GM12878 (cell line): ENCODE measurements around the gene AGGF1. TPM values are rescaled to one million over a fixed set of nuclear protein-coding genes. Genes with fewer than 3 reads are reported as not detected.
"Not testable (repeated sequence)": the region's sequence is repeated elsewhere in the genome, so short reads cannot be mapped to it uniquely, and the experiment has no call there.

Experiments
- ATAC-seq: fragments of 200-7000 bp; cut with Tn5 transposase; 3 replicates; pipeline ENCODE4 v1.9.1; 2020; ENCODE audit warnings: mild to moderate bottlenecking, moderate library complexity
- BruUV-seq: library from RNA; stranded (reverse); fragments of 400-500 nt; replicated peaks from 2 replicates; lab custom pipeline; 2021; lab: Mats Ljungman, UMichigan
- CTCF ChIA-PET: fragments of 300-600 bp; sonication (Branson Sonifier 250); formaldehyde crosslinking; extraction: SDS; loops from one replicate; lab custom pipeline; 2021; ENCODE audit warnings: inconsistent platforms; lab: Yijun Ruan, JAX
- POLR2A ChIA-PET: fragments of 350-600 bp; formaldehyde crosslinking; extraction: SDS; loops from one replicate; lab custom pipeline; 2021; ENCODE audit warnings: inconsistent platforms; lab: Charles Lee
- RAD21 ChIA-PET: fragments of 300-600 bp; sonication (Branson Sonifier 250); formaldehyde crosslinking; loops from one replicate; lab custom pipeline; 2023; ENCODE audit warnings: antibody characterized with exemption; ENCODE audit not compliant: unreplicated experiment; lab: Charles Lee
- SMC1A ChIA-PET: fragments of 300-600 bp; sonication (Branson Sonifier 250); formaldehyde crosslinking; loops from one replicate; lab custom pipeline; 2023; ENCODE audit not compliant: unreplicated experiment, uncharacterized antibody; lab: Charles Lee
- DNase-seq: peaks from one replicate; pipeline ENCODE4 v3.0.0-alpha.2; 2011; ENCODE audit warnings: low read depth, low spot score
- FAIRE-seq: peaks from 3 replicates; lab custom pipeline; 2011; peaks lifted over from hg19 to GRCh38; lab: Jason Lieb, UNC
- H2AFZ ChIP-seq: 2 replicates; pipeline ENCODE4 v1.6.0; 2011; ENCODE audit warnings: low read depth, low read length, control low read depth; ENCODE audit not compliant: control insufficient read depth
- H3K27ac ChIP-seq: 2 replicates; pipeline ENCODE4 v1.5.1; 2011; ENCODE audit warnings: control low read depth; ENCODE audit not compliant: control insufficient read depth, insufficient read depth
- H3K27me3 ChIP-seq, 2 experiments: replicated peaks in 1 of 2; 2 replicates each; pipeline versions ENCODE4 v1.6.0 to v1.6.1; 2011; ENCODE audit warnings: low read length in 1 of 2; ENCODE audit not compliant: control insufficient read depth in 2 of 2, insufficient read depth in 2 of 2
- H3K36me3 ChIP-seq, 2 experiments: 2 replicates each; pipeline ENCODE4 v1.5.1; 2011; ENCODE audit warnings: low read length in 1 of 2; ENCODE audit not compliant: control insufficient read depth in 2 of 2, insufficient read depth in 2 of 2
- H3K4me1 ChIP-seq: 2 replicates; pipeline ENCODE4 v1.6.1; 2011; ENCODE audit warnings: mild to moderate bottlenecking, low read length, moderate library complexity, mixed read lengths; ENCODE audit not compliant: control insufficient read depth, insufficient read depth
- H3K4me2 ChIP-seq: 2 replicates; pipeline ENCODE4 v1.6.0; 2011; ENCODE audit warnings: control low read depth; ENCODE audit not compliant: control insufficient read depth, insufficient read depth
- H3K4me3 ChIP-seq: fragments of 200-600 bp; sonication (generic); 2 replicates; pipeline ENCODE4 v1.5.1; 2016
- H3K79me2 ChIP-seq: 2 replicates; pipeline ENCODE4 v1.6.0; 2011; ENCODE audit warnings: low read length; ENCODE audit not compliant: control insufficient read depth, insufficient read depth
- H3K9ac ChIP-seq: 2 replicates; pipeline ENCODE4 v1.8.0; 2011; ENCODE audit warnings: low read length, control low read depth, mixed read lengths; ENCODE audit not compliant: control insufficient read depth, insufficient read depth
- H3K9me3 ChIP-seq: replicated peaks from 3 replicates; pipeline ENCODE4 v1.5.1; 2011; ENCODE audit warnings: mild to moderate bottlenecking, low read length; ENCODE audit not compliant: control insufficient read depth, insufficient read depth
- H4K20me1 ChIP-seq: 2 replicates; pipeline ENCODE4 v1.6.0; 2011; ENCODE audit not compliant: control insufficient read depth, insufficient read depth
- RB1 ChIP-seq: fragments of 450-650 bp; formaldehyde crosslinking; IDR thresholded peaks from 2 replicates; pipeline ENCODE4 v1.6.1; 2017; ENCODE audit warnings: mild to moderate bottlenecking, borderline replicate concordance
- RUNX3 ChIP-seq: IDR thresholded peaks from 2 replicates; pipeline ENCODE4 v1.6.1; 2012; ENCODE audit warnings: low read length, inconsistent platforms
- STAT3 ChIP-seq: IDR thresholded peaks from 2 replicates; pipeline ENCODE4 v1.6.1; 2011; ENCODE audit warnings: low read depth, low read length, improper control_type of control experiment
- TBL1XR1 ChIP-seq: IDR thresholded peaks from 2 replicates; pipeline ENCODE4 v1.6.1; 2012; ENCODE audit warnings: low read depth, low read length, improper control_type of control experiment
- WGBS: methylation state at CpG from one replicate; pipeline ENCODE4 v1.1.6; 2016; ENCODE audit warnings: low lambda C conversion rate; ENCODE audit not compliant: insufficient replicate concordance, insufficient coverage; ENCODE audit errors: missing lambda C conversion rate; 5-methylcytosine and 5-hydroxymethylcytosine counted together
- in situ Hi-C: fragments of 300-500 bp; cut with MboI; formaldehyde crosslinking; loops from 9 replicates; pipeline ENCODE4 v1.14.3; 2018; ENCODE audit warnings: mixed read lengths
- intact Hi-C: fragments of 100-400 bp; cut with micrococcal nuclease; formaldehyde crosslinking; loops from one replicate; pipeline ENCODE4 v1.14.2; 2022; ENCODE audit not compliant: unreplicated experiment
- polyA plus RNA-seq, 11 experiments: library from polyadenylated mRNA; depleted of rRNA in 4 of 11; unstranded in 6 of 11; stranded (reverse) in 5 of 11; fragments of >200 nt; fragmentation: Nextera tagmentation in 4 of 11; fragmentation: Illumina TruSeq in 1 of 11; extraction: Ambion mirVana in 4 of 11; extraction: Trizol in 1 of 11; gene quantifications; 1 replicate in 1 of 11; 2 replicates in 10 of 11; pipeline versions ENCODE4 v1.2.1 to v1.2.3, GENCODE V29; 2011 to 2016; ENCODE audit warnings: inconsistent platforms in 2 of 11, missing spikeins in 2 of 11, low read depth in 1 of 11
- total RNA-seq, 4 experiments: library from RNA; depleted of rRNA in 3 of 4; stranded (reverse); fragments of >200 nt in 3 of 4; fragmentation: Illumina TruSeq in 1 of 4; extraction: Trizol in 1 of 4; gene quantifications; 2 replicates each; pipeline versions ENCODE4 v1.2.1 to v1.2.3, GENCODE V29; 2013 to 2021

AGGF1 gene
- total and polyA plus RNA-seq, 10 of the 15 experiments (the other 5 are each of a cell fraction or from before 2014, with no cell fraction given) = 7.3 to 43.4 (median 20.2) TPM

DNA sequence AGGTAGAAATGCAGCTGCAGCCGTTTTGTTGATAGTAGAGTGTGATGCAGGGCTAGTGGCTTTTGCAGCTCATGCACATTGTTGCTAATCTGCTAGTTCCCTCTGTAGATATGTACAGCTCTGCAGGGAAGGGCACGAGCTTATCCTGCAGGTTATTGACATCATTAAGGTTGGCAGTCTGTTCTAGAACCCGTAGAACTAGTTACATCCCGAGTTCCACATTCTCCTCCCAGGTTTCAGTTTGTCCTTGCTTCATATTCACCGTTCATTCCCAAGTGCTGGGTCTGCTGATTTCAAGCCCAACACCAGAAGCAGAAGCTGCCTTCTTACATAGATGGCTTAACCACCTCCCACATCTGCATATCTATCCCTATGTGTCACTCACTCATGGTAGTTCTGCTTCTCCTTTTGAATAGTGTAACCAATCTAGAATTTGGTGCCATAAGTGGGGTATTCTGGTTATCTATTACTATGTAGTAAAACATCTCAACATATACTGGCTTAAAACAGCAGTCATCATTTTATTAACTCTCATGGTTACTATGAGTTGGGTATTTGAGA, 39.2 kb upstream of the AGGF1 start:
- Histone ChIP-seq H2AFZ (no peak overlapping the region), H3K36me3 (no peaks in the 10 kb centered on the region), H3K4me2 (no peak overlapping the region), H3K27ac (no peak overlapping the region), H4K20me1 (no peaks in the 10 kb centered on the region), H3K27me3 (peaks cover 0 to 1% of the 10 kb centered on the region in 2 experiments; a peak in 1 of 4 replicates), H3K9ac (no peak overlapping the region), H3K4me3 (no peak overlapping the region), H3K9me3 (no peaks in the 10 kb centered on the region), H3K4me1 (no peaks in the 10 kb centered on the region), H3K79me2 (no peaks in the 10 kb centered on the region)
- TF ChIP-seq STAT3 = no peak
- no peak for TF ChIP-seq RB1
- TF ChIP-seq TBL1XR1 = no peak
- no peak for TF ChIP-seq RUNX3
- 13% methylated on average over 5 of the region's 5 CpGs for WGBS
- RAD21 ChIA-PET = no interaction called here
- SMC1A ChIA-PET = no interaction called here
- intact Hi-C loops = no loop called here
- in situ Hi-C loops = no loop called here
- BruUV-seq = no TSS peak
- DNase-seq (no peak), ATAC-seq (no peak), FAIRE-seq (no peak)
- POLR2A ChIA-PET = no interaction called here
- CTCF ChIA-PET = no interaction called here

DNA sequence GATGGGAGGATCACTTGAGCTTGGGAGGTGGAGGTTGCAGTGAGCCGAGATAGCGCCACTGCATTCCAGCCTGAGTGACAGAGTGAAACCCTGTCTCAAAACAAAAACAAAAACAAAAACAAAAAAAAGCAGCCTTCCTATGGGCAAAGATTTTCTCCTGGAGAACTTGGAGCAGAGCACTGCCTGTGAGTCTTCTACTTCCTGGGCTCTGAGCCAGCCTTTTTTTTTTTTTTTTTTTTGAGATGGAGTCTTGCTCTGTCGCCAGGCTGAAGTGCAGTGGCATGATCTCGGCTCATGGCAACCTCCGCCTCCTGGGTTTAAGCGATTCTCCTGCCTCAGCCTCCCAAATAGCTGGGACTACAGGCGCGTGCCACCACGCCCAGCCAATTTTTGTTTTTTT, 36.8 kb upstream of the AGGF1 start:
- not testable (repeated sequence) for H3K27me3 ChIP-seq

More for the DNA sequence above, 36.8 kb upstream of the AGGF1 start:
- POLR2A ChIA-PET = interaction anchor here (0.7 kb wide), 1 partner anchor 1283 kb away, joined by 8 read pairs; no protein-coding TSS in a partner anchor
- H3K27ac ChIP-seq, intact Hi-C loops, H3K9me3 ChIP-seq, H3K9ac ChIP-seq, ATAC-seq, in situ Hi-C loops, H3K4me1 ChIP-seq, H3K79me2 ChIP-seq, H4K20me1 ChIP-seq, RAD21 ChIA-PET, H3K4me3 ChIP-seq, FAIRE-seq, H3K4me2 ChIP-seq, CTCF ChIA-PET, DNase-seq, BruUV-seq, H3K36me3 ChIP-seq, H2AFZ ChIP-seq: not testable (repeated sequence)
- 72% methylated on average over 9 of the region's 9 CpGs for WGBS
- SMC1A ChIA-PET = interaction anchor here (1.0 kb wide), 1 partner anchor 74 kb away, joined by 4 read pairs; no protein-coding TSS in a partner anchor
